Caco-2 (cell line): ENCODE data around the gene KIF22. TPM values are rescaled to one million over a fixed set of nuclear protein-coding genes. Genes with fewer than 3 reads are reported as not detected.

Source experiments
- BruUV-seq: library from RNA; stranded (reverse); fragments of 400-500 nt; replicated peaks from 2 replicates; lab custom pipeline; 2021; lab: Mats Ljungman, UMichigan
- CTCF ChIA-PET: fragments of 300-600 bp; sonication (Branson Sonifier 250); formaldehyde crosslinking; loops from one replicate; lab custom pipeline; 2022; ENCODE audit warnings: antibody characterized with exemption; lab: Charles Lee
- POLR2A ChIA-PET: fragments of 300-600 bp; sonication (Branson Sonifier 250); formaldehyde crosslinking; loops from one replicate; lab custom pipeline; 2022; ENCODE audit warnings: antibody characterized with exemption; lab: Charles Lee
- DNase-seq, 2 experiments: peaks; one replicate each; pipeline versions ENCODE4 v3.0.0 to v3.0.0-alpha.2; 2020 to 2022
- H3K27me3 ChIP-seq: replicated peaks from 2 replicates; pipeline ENCODE4 v1.6.0; 2011; ENCODE audit warnings: low read length; ENCODE audit not compliant: control insufficient read depth, insufficient read depth
- H3K36me3 ChIP-seq: 2 replicates; pipeline ENCODE4 v1.5.1; 2011; ENCODE audit warnings: low read length; ENCODE audit not compliant: control insufficient read depth, insufficient read depth
- H3K4me1 ChIP-seq: fragments of 250-450 bp; sonication (Bioruptor Pico); 2 replicates; pipeline ENCODE4 v1.5.1; 2020; ENCODE audit warnings: mild to moderate bottlenecking
- H3K4me3 ChIP-seq: 2 replicates; pipeline ENCODE4 v1.5.1; 2011; ENCODE audit warnings: low read depth, mild to moderate bottlenecking, control low read depth, low read length
- H3K9me3 ChIP-seq: fragments of 250-450 bp; sonication (Bioruptor Pico); 2 replicates; pipeline ENCODE4 v1.5.1; 2020; ENCODE audit warnings: mild to moderate bottlenecking, moderate library complexity
- H3K27ac Mint-ChIP-seq: one replicate; pipeline ENCODE4 v1.8.0; 2022; ENCODE audit warnings: mixed read lengths; ENCODE audit not compliant: unreplicated experiment
- H3K27me3 Mint-ChIP-seq: one replicate; pipeline ENCODE4 v1.8.0; 2022; ENCODE audit warnings: mixed read lengths; ENCODE audit not compliant: insufficient read depth, unreplicated experiment
- H3K36me3 Mint-ChIP-seq: one replicate; pipeline ENCODE4 v1.8.0; 2022; ENCODE audit warnings: mild to moderate bottlenecking, mixed read lengths; ENCODE audit not compliant: insufficient read depth, unreplicated experiment
- H3K4me1 Mint-ChIP-seq: one replicate; pipeline ENCODE4 v1.8.0; 2022; ENCODE audit warnings: low read depth, mixed read lengths; ENCODE audit not compliant: unreplicated experiment
- H3K4me3 Mint-ChIP-seq: one replicate; pipeline ENCODE4 v1.8.0; 2022; ENCODE audit warnings: mild to moderate bottlenecking, moderate library complexity, mixed read lengths; ENCODE audit not compliant: unreplicated experiment
- H3K9me3 Mint-ChIP-seq: one replicate; pipeline ENCODE4 v1.8.0; 2022; ENCODE audit warnings: mixed read lengths; ENCODE audit not compliant: unreplicated experiment
- CTCF ChIP-seq, 2 experiments: fragments of 200-600 bp in 1 of 2; IDR thresholded peaks; 1 replicate in 1 of 2; 2 replicates in 1 of 2; pipeline versions ENCODE4 v1.5.1 to v1.8.0; 2011 to 2022; ENCODE audit warnings: antibody characterized with exemption in 1 of 2, control low read depth in 1 of 2, inconsistent platforms in 1 of 2, low read depth in 1 of 2, low read length in 1 of 2, mild to moderate bottlenecking in 1 of 2, moderate library complexity in 1 of 2; ENCODE audit not compliant: insufficient read depth in 1 of 2, severe bottlenecking in 1 of 2, unreplicated experiment in 1 of 2
- intact Hi-C: fragments of 100-400 bp; cut with micrococcal nuclease; formaldehyde crosslinking; loops from one replicate; pipeline ENCODE4 v1.10.0; 2022; ENCODE audit not compliant: unreplicated experiment
- total RNA-seq: library from RNA; stranded (reverse); gene quantifications from 2 replicates; pipeline ENCODE4 v1.2.3, GENCODE V29; 2022

KIF22 gene
- total RNA-seq, 1 experiment from 2014 or later: 152 TPM

- Mint-ChIP-seq H3K27me3 (no peaks in the 10 kb centered on the region), H3K36me3 (peaks cover 28% of the 10 kb centered on the region), H3K4me1 (peaks cover 22% of the 10 kb centered on the region), H3K27ac (peak overlapping the region; percentile 92), H3K4me3 (peak overlapping the region; percentile 79), H3K9me3 (no peaks in the 10 kb centered on the region)
- CTCF ChIA-PET: interaction anchor here (0.7 to 1.8 kb wide), 7 partner anchors 10 to 289 kb away, joined by 3 to 10 read pairs (median 5); partner anchors contain the start of gene PAGR1
- intact Hi-C loops: loop anchor here (1.0 to 2.0 kb wide), 6 partner anchors 15 to 89 kb away; no protein-coding TSS in a partner anchor
- no peak for TF ChIP-seq CTCF (IDR thresholded peaks at IDR 0.05; ENCODE audit: insufficient read depth in 1 of 2, low read depth in 1 of 2, low read length in 1 of 2, severe bottlenecking in 1 of 2, unreplicated experiment in 1 of 2)
- Histone ChIP-seq H3K4me1 (0 out of 2 replicates have a peak, but pooled peaks cover 5% of the 10 kb centered on the region), H3K4me3 (peak overlapping the region; percentile 50), H3K9me3 (no peaks in the 10 kb centered on the region), H3K27me3 (no peaks in the 10 kb centered on the region), H3K36me3 (peaks cover 2% of the 10 kb centered on the region)
- BruUV-seq: no TSS peak
- no peak for DNase-seq
- POLR2A ChIA-PET: interaction anchor here (0.6 to 1.6 kb wide), 14 partner anchors 11 to 184 kb away, joined by 3 to 8 read pairs (median 4); partner anchors contain the start of genes PAGR1, QPRT and TAOK2
Observed at GRCh38 chr16:29789775-29790182, 772 bp upstream of the KIF22 start.

GRCh38 chr16:29790949-29791844, 646 bp downstream of the KIF22 start:
- Histone ChIP-seq H3K9me3 (no peaks in the 10 kb centered on the region), H3K4me3 (peak overlapping the region; percentile 98), H3K36me3 (peaks cover 2% of the 10 kb centered on the region), H3K4me1 (0 out of 2 replicates have a peak, but pooled peaks cover 5% of the 10 kb centered on the region), H3K27me3 (no peaks in the 10 kb centered on the region)
- Mint-ChIP-seq H3K4me3 (peak overlapping the region; percentile 79), H3K4me1 (peaks cover 22% of the 10 kb centered on the region), H3K27me3 (no peaks in the 10 kb centered on the region), H3K27ac (peak overlapping the region; percentile 92), H3K9me3 (no peaks in the 10 kb centered on the region), H3K36me3 (peaks cover 41% of the 10 kb centered on the region)
- ChIA-PET CTCF (interaction anchor here (0.8 to 1.8 kb wide), 6 partner anchors 11 to 241 kb away, joined by 4 to 10 read pairs (median 7); partner anchors contain the start of gene PAGR1), POLR2A (interaction anchor here (0.5 to 1.6 kb wide), 8 partner anchors 10 to 111 kb away, joined by 3 to 7 read pairs (median 6); partner anchors contain the start of gene PAGR1)
- TSS peak; percentile 65 for BruUV-seq
- no peak for TF ChIP-seq CTCF (IDR thresholded peaks at IDR 0.05; ENCODE audit: insufficient read depth in 1 of 2, low read depth in 1 of 2, low read length in 1 of 2, severe bottlenecking in 1 of 2, unreplicated experiment in 1 of 2)
- no peak for DNase-seq
- intact Hi-C loops: loop anchor here (1.0 to 2.0 kb wide), 6 partner anchors 14 to 91 kb away; no protein-coding TSS in a partner anchor
